ENCODE data around the gene RXRA. TPM values are rescaled to one million over a fixed set of nuclear protein-coding genes. Genes with fewer than 3 reads are reported as not detected.

Gene RXRA
- total and polyA plus RNA-seq, 10 of the 15 experiments (the other 5 are each of a cell fraction or from before 2014, with no cell fraction given) = 0.89 to 36.8 (median 11.1) TPM

GRCh38 chr9:134297576-134297975, 28.7 kb upstream of the RXRA start (continued):
- TF ChIP-seq, protein P1, sequence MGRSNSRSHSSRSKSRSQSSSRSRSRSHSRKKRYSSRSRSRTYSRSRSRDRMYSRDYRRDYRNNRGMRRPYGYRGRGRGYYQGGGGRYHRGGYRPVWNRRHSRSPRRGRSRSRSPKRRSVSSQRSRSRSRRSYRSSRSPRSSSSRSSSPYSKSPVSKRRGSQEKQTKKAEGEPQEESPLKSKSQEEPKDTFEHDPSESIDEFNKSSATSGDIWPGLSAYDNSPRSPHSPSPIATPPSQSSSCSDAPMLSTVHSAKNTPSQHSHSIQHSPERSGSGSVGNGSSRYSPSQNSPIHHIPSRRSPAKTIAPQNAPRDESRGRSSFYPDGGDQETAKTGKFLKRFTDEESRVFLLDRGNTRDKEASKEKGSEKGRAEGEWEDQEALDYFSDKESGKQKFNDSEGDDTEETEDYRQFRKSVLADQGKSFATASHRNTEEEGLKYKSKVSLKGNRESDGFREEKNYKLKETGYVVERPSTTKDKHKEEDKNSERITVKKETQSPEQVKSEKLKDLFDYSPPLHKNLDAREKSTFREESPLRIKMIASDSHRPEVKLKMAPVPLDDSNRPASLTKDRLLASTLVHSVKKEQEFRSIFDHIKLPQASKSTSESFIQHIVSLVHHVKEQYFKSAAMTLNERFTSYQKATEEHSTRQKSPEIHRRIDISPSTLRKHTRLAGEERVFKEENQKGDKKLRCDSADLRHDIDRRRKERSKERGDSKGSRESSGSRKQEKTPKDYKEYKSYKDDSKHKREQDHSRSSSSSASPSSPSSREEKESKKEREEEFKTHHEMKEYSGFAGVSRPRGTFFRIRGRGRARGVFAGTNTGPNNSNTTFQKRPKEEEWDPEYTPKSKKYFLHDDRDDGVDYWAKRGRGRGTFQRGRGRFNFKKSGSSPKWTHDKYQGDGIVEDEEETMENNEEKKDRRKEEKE (IDR thresholded peaks at IDR 0.05) = no peak
- TF ChIP-seq ASH2L (IDR thresholded peaks at IDR 0.05; ENCODE audit: borderline replicate concordance, low read depth) (no peak), RB1 (IDR thresholded peaks at IDR 0.05; ENCODE audit: borderline replicate concordance) (no peak), CREB1 (IDR thresholded peaks at IDR 0.05; ENCODE audit: low read depth) (no peak)

- H2AFZ ChIP-seq (ENCODE audit: control insufficient read depth, low read depth, low read length) = no peak overlapping the region
- in situ Hi-C loops (cut with MboI) = no loop called here
- no peak overlapping the region for H3K4me3 ChIP-seq
- H3K9ac ChIP-seq (ENCODE audit: control insufficient read depth, insufficient read depth, low read length) = no peak overlapping the region
- no peak overlapping the region for H3K4me2 ChIP-seq (ENCODE audit: control insufficient read depth, insufficient read depth)
- RAD21 ChIA-PET (ENCODE audit: unreplicated experiment) = no interaction called here
- intact Hi-C loops (cut with micrococcal nuclease; ENCODE audit: unreplicated experiment) = no loop called here
- CTCF ChIA-PET = no interaction called here
- TF ChIP-seq, protein P2, sequence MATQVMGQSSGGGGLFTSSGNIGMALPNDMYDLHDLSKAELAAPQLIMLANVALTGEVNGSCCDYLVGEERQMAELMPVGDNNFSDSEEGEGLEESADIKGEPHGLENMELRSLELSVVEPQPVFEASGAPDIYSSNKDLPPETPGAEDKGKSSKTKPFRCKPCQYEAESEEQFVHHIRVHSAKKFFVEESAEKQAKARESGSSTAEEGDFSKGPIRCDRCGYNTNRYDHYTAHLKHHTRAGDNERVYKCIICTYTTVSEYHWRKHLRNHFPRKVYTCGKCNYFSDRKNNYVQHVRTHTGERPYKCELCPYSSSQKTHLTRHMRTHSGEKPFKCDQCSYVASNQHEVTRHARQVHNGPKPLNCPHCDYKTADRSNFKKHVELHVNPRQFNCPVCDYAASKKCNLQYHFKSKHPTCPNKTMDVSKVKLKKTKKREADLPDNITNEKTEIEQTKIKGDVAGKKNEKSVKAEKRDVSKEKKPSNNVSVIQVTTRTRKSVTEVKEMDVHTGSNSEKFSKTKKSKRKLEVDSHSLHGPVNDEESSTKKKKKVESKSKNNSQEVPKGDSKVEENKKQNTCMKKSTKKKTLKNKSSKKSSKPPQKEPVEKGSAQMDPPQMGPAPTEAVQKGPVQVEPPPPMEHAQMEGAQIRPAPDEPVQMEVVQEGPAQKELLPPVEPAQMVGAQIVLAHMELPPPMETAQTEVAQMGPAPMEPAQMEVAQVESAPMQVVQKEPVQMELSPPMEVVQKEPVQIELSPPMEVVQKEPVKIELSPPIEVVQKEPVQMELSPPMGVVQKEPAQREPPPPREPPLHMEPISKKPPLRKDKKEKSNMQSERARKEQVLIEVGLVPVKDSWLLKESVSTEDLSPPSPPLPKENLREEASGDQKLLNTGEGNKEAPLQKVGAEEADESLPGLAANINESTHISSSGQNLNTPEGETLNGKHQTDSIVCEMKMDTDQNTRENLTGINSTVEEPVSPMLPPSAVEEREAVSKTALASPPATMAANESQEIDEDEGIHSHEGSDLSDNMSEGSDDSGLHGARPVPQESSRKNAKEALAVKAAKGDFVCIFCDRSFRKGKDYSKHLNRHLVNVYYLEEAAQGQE (IDR thresholded peaks at IDR 0.05; ENCODE audit: low read depth, low read length) = no peak
- TF ChIP-seq MEF2B (IDR thresholded peaks at IDR 0.05; ENCODE audit: partially characterized antibody, poor library complexity, severe bottlenecking) (no peak), PBX3 (IDR thresholded peaks at IDR 0.05; ENCODE audit: insufficient replicate concordance, low read depth, low read length) (no peak), POLR2A (IDR thresholded peaks at IDR 0.05; ENCODE audit: low read depth, low read length) (no peak), RAD21 (IDR thresholded peaks at IDR 0.05; ENCODE audit: insufficient read depth, low read depth, low read length) (no peak)
- no TSS peak for BruUV-seq (replicated peaks)
- H3K27me3 ChIP-seq (replicated peaks in 1 of 2; ENCODE audit: control insufficient read depth in 2 of 2, insufficient read depth in 2 of 2, low read length in 1 of 2) = no peaks in the 10 kb centered on the region; a peak in 2 of 4 replicates
- ATAC-seq (no peak), DNase-seq (ENCODE audit: low read depth, low spot score) (no peak), FAIRE-seq (no peak)
- no peak overlapping the region for H3K27ac ChIP-seq (ENCODE audit: control insufficient read depth, insufficient read depth)
- no peaks in the 10 kb centered on the region for H3K79me2 ChIP-seq (ENCODE audit: control insufficient read depth, insufficient read depth, low read length)
- POLR2A ChIA-PET = no interaction called here
- SMC1A ChIA-PET (ENCODE audit: uncharacterized antibody, unreplicated experiment) = no interaction called here
- 39% methylated on average over 6 of the region's 6 CpGs for WGBS (ENCODE audit: insufficient coverage, insufficient replicate concordance, low lambda C conversion rate, missing lambda C conversion rate)
- no peaks in the 10 kb centered on the region for H3K36me3 ChIP-seq (ENCODE audit: control insufficient read depth in 2 of 2, insufficient read depth in 2 of 2, low read length in 1 of 2)
- no peaks in the 10 kb centered on the region; the same call in 2 of the 3 replicates for H3K9me3 ChIP-seq (replicated peaks; ENCODE audit: control insufficient read depth, insufficient read depth, low read length)
- no peaks in the 10 kb centered on the region for H4K20me1 ChIP-seq (ENCODE audit: control insufficient read depth, insufficient read depth)
- peaks cover 8% of the 10 kb centered on the region for H3K4me1 ChIP-seq (ENCODE audit: control insufficient read depth, insufficient read depth, low read length)
Observed at GRCh38 chr9:134298000-134298399, 28.3 kb upstream of the RXRA start.

All from GM12878 (cell line).